SK-N-MC (cell line): ENCODE results near the gene SHROOM2.

Source experiments
- EZH2 ChIP-seq: fragments of 200-600 bp; sonication (generic); IDR thresholded peaks from one replicate; pipeline ENCODE4 v1.6.1; 2017; ENCODE audit warnings: antibody characterized with exemption
- POLR2AphosphoS5 ChIP-seq: IDR thresholded peaks from 2 replicates; pipeline ENCODE4 v1.6.1; 2012; ENCODE audit warnings: mild to moderate bottlenecking, low read depth, low read length, borderline replicate concordance

GRCh38 chrX:9953396-9953795, 167.2 kb downstream of the SHROOM2 start:
- TF ChIP-seq POLR2AphosphoS5 (no peak), EZH2 (no peak)
